ENCODE measurements around the gene FOSB.
"Not testable (repeated sequence)": the region's sequence is repeated elsewhere in the genome, so short reads cannot be mapped to it uniquely, and the experiment has no call there.

Gene FOSB

DNA sequence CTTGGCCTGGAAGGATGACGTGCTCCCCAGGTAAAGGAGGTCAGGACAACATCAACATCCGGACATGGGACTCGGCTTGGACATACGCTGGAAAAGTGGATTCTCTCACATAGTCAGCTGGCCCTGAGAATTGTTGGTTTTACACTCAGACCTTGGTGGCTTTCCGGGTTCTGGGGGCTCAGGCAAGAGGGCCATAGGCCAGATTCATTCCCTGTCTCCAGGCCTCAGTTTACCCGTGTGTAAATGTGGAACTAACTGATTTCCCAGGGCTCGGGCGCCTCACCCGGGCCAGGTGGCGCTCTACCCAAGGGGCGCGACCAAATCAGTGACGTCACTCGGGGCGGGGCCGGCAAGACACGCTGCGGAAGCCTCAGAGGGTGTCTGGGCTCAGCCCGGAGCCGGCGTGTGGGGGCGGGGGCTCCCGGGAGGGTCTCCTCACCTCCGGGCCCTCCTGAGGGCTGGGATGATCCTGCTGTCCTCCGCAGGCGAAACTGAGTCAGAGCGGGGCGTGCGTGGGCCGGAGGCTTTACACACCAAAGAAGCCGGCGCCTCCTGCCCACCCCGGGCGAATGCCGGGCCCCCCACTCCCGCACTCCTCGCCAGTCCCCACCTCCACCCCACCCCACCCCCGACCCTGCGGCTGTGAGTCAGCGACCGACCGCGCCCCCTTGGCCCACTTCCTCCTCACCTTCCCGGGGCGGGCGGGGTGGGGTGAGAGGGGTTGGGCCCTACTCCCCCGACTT lies 38.6 kb downstream of the FOSB start:
- DNase-seq (ENCODE audit: low spot score): peak; percentile 94

GRCh38 chr19:45506989-45507871 lies 39.4 kb downstream of the FOSB start, which contains the start of gene VASP:
Gene VASP, plus strand, starts transcription at chr19:45507479. Its CDS starts 293 bp downstream, at chr19:45507772.
- peak; percentile 88 for DNase-seq (ENCODE audit: low spot score)

GRCh38 chr19:45507872-45508416 lies 40.1 kb downstream of the FOSB start:
- DNase-seq (ENCODE audit: low spot score): no peak

DNA sequence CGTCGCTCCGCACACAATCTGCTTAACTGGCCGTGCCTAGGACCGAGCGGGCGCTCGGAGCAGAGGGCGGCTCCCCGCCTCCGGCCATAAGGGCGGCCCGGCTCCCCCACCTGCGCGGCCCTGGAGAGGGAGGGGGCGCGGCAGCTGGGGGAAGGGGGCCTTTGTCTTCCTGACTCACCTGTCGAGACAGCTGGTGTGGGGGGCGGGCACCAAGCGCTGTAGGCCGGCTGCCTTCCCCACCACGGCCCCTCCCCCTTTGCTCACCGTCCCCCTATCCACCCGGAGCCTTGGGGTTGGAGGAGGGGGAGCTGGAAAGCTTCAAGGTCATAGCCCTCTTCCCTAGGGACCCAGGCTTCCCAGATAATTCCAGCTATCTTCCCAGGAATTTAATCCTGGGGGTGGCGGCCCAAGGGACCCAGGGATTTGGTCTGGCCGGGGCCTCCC lies 40.6 kb downstream of the FOSB start:
- no peak for DNase-seq (ENCODE audit: low spot score)

- no peak for DNase-seq (ENCODE audit: low spot score)
These were observed 41.3 kb downstream of the FOSB start for GRCh38 chr19:45508861-45509691.

GRCh38 chr19:45509692-45510015 lies 41.9 kb downstream of the FOSB start:
- no peak for DNase-seq (ENCODE audit: low spot score)

DNA sequence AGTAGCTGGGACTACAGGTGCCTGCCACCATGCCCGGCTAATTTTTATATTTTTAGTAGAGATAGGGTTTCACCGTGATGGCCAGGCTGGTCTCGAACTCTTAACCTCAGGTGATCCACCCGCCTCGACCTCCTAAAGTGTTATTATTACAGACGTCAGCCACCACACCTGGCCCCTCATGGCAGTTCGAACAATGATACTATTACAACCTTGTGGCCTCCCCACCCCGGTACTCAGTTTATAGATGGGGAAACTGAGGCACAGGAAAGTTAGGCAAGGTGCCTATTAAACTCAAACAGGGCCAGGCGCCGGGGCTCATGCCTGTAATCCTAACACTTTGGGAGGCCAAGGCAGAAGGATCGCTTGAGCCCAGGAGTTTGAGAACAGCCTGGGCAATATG lies 42.6 kb downstream of the FOSB start:
- not testable (repeated sequence) for DNase-seq (ENCODE audit: low spot score)

DNA sequence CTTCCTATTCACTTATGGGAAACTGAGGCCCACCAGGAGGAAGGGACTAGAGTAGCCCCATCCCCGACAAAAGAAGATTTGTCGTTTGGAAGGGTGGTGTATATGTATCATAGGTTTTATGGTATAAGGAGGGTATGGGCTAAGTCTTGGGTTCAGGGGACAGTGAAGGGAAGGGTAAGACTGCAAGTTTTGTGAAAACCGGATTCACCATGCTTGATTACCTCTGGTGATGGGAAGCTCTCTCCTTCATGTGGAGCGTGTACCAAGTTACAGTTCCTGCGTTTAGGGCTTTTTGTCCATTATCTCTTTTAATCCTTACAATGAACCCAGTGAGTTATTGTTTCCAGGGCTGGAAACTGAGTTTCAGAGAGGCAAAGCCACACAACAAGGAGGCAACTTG lies 43.3 kb downstream of the FOSB start:
- DNase-seq (ENCODE audit: low spot score): no peak

DNA sequence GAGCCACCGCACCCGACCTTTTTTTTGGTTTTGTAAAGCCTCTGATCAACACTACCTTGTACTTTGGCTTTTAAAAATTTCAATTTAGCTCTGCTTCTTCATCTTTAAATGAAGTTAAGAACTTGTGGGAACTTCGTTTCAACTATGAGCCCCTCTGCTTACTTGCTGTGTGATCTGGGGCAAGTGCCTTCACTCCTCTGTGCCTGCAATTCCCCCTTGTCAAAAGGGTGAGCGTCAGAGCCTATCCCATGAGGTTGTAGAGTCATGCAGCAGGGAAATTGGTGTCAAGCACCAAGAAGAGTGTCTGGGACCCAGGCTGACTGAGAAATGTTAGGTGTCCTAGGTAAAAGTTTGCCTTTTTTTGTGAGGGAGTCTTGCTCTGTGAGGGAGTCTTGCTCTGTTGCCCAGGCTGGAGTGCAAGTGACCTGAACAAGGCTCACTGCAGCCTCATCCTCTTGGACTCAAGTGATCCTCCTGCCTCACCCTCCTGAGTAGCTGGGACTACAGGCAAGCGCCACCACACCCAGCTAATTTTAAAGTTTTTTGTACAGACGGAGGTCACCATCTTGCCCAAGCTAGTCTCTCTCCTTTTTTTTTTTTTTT lies 45.2 kb downstream of the FOSB start:
- no peak for DNase-seq (ENCODE audit: low spot score)

GRCh38 chr19:45514376-45515051 lies 46.7 kb downstream of the FOSB start:
- DNase-seq (ENCODE audit: low spot score): peak; percentile 32

GRCh38 chr19:45515081-45515624 lies 47.4 kb downstream of the FOSB start:
- DNase-seq (ENCODE audit: low spot score): no peak

DNA sequence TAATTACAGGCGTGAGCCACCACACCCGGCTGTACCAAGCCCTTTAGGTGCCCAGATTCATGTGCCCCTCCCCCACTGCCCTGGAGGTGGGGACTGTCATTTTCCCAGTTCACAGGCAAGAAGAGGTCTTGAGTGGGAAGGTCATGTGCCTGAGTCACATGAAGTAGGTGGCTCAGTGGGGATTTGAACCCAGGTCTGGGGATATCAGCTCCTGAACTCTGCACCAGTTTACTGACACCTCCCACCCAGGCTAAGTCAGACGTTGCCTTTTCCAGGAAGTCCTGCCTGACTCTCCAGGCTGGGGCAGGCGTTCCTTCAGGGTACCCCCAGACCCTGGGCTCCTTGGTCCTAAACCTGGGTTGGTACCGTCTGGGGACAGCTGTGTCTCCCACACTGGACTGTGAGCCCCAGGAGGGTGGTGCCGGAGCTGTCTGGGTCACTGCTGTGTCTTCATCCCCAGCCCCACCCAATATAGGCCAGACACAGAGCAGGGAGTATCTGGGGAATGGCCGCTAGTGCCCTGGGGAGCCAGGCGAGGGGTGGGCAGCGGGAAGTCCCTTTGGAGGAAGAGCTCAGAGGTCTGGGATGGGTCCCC lies 48.1 kb downstream of the FOSB start:
- DNase-seq (ENCODE audit: low spot score): no peak

GRCh38 chr19:45517238-45517637 lies 49.4 kb downstream of the FOSB start:
- DNase-seq (ENCODE audit: low spot score): no peak

DNA sequence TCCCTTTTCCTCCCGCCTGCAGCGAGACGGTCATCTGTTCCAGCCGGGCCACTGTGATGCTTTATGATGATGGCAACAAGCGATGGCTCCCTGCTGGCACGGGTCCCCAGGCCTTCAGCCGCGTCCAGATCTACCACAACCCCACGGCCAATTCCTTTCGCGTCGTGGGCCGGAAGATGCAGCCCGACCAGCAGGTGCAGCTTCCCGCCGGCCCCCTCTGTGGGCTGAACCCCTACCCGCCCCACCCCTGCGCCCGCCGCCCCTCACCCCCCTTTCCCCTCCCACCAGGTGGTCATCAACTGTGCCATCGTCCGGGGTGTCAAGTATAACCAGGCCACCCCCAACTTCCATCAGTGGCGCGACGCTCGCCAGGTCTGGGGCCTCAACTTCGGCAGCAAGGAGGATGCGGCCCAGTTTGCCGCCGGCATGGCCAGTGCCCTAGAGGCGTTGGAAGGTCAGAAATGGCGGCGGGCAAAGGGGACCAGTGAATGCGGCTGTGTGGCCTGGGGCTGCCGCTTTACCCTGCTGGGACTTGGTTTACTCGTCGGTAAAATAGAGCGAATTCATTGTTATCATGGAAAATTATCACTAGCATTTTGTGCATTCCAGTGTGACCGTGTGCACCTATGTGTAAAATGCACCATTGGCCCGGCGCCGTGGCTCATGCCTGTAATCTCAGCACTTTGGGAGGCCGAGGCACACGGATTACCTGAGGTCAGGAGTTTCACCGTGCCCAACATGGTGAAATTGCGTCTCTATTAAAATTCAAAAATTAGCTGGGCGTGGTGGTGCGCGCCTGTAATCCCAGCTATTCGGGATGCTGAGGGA lies 50.1 kb downstream of the FOSB start:
- no peak for DNase-seq (ENCODE audit: low spot score)

GRCh38 chr19:45518469-45518826 lies 50.7 kb downstream of the FOSB start:
- no peak for DNase-seq (ENCODE audit: low spot score)

DNA sequence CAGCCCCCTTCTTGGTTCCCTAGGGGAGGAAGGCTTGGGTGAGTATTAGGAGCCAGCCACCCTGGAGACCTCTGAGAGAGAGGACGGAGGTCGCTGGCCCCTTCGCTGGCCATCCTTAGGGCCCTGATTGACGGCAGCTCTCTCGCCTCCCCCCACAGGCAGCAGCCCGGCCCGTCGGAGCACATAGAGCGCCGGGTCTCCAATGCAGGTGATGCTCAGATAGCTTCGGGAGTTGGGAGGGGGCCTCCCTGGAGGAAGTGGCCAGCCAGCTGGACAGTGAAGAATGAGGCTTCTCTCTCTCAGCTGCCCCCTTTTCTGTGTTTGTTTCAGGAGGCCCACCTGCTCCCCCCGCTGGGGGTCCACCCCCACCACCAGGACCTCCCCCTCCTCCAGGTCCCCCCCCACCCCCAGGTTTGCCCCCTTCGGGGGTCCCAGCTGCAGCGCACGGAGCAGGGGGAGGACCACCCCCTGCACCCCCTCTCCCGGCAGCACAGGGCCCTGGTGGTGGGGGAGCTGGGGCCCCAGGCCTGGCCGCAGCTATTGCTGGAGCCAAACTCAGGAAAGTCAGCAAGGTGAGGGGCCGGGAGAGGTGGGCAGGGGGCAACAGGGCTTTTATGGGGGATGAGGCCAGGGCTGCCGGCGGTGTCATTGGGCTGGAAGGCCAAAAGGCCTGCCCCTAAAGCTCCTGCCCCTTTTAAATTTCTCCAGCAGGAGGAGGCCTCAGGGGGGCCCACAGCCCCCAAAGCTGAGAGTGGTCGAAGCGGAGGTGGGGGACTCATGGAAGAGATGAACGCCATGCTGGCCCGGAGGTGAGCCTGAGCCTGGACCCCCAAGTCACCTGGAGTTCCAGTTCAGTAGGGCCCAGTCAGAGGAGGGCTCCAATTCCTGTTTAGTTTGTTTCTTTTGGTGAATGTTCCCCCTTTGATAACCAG lies 54.5 kb downstream of the FOSB start:
- DNase-seq (ENCODE audit: low spot score): no peak

DNA sequence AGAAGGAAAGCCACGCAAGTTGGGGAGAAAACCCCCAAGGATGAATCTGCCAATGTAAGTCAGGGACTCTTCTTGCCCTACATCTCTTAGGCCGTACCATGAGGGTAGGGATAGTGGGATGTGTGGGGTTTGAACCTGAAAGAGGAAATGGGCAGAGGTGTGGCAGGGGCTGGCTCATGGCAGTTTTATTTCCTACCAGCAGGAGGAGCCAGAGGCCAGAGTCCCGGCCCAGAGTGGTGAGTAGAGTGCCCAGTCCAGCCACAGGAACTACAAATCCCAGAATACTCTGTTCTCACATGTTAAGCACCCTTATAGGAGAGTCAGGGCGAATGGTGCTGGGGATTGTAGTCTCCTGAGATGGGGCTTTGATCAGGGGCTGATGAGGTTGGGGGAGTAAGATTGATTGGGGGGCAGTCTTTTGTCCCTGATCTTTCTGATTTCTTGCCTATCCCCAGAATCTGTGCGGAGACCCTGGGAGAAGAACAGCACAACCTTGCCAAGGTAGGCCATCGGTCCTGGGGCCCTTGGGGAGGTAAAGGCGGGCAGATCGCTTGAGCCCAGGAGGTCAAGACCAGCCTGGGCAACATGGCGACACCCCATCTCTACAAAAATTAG lies 56.0 kb downstream of the FOSB start:
- peak; percentile 90 for DNase-seq (ENCODE audit: low spot score)

DNA sequence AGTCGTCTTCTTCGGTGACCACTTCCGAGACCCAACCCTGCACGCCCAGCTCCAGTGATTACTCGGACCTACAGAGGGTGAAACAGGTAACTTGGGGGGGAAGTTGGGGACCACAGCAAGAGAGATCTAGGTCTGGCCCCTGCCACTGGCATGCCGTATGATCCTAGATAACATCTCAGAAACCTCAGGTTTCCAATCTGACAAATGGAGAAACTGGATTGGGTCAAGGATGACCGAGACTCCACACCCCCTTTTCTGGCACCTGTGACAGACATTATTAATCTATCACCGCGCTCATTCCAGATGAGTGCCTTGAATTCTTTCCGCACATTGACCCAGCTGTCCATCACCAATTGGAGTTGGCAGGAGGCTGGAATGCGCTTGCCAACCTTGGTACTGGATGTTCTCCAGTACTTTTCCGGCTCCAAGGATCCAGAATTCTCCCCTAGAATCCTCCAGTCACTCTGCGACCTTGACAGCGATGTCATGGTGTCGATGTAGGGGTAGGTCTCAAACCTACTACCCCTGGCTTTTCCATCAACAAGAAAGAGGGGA lies 56.9 kb downstream of the FOSB start:
- no peak for DNase-seq (ENCODE audit: low spot score)
